Measurements from ENCODE around the gene PYM1.

Gene PYM1

DNA sequence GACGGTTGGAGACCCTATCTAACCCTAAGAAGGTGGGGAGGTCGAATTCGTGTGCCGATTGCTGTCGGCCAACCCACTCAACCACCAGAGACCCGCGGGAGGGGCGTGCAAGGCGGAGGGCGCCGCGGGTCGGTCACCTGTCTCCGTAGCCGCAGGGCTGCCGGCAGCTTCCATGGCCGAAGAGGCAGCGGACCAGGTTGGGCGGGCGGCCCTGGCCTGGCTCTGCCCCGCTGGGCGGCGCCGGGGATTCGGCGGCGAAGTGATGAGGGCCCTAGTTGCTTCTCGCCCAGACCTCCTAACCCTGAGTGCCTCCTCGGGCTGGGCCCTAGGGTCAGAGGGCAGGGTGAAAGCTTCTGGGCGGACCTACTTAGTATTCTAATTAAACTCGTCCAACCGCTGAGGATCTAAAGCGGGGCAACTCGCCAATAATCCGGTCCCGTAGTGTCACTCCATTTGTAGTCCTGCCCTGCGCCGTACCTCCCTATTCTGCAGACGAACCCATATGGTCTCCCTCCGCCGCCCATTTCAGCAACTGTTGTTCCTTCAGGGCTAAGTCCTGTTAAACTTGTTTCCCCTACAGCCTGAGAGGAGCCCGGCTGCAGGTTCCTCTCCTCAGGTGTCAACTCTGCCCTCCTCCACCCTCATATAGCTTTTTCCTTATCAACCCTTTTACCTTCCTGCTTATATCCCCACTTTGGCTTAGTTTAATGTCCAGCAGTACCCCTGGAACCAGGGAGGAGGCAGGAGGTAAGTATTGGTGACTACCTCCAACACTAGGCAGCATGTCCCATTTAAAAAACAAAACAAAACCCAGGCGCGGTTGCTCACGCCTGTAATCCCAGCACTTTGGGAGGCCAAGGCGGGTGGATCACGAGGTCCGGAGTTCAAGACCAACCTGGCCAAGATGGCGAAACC lies at the start of gene PYM1:
Gene PYM1, minus strand, starts transcription at position 307 of the 915 bp plus-strand sequence. Its CDS starts 133 bp downstream, at position 174.
- DNase-seq = peak; percentile 54

DNA sequence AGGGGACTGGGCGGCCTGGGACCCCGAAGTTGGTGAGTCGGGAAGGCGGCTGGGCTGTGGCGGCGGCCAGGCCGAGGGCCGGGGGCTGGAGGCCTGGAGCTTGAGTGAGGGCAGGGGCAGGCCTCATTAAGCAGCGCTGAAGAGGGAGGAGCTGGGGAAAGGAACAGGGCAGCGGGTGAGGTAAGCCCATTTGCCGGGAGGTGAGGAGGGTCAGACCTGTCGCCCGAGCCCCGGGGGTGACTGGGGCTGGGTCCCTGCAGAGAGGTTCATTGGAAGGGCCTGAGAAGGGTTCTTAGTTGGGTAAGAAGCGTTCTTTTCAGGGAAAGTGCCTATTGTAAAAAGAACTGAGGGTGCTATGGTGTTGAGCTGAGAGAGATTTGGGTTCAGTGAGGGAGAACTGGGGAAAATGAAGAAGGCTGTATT lies 46.6 kb upstream of the PYM1 start:
- peak; percentile 13 for DNase-seq

- peak; percentile 93 for DNase-seq
These were observed 46.1 kb upstream of the PYM1 start, which contains the start of gene RAB5B for GRCh38 chr12:55973599-55974307. Gene RAB5B, plus strand, starts transcription at chr12:55974078. Its CDS starts 12,883 bp downstream, at chr12:55986961.

DNA sequence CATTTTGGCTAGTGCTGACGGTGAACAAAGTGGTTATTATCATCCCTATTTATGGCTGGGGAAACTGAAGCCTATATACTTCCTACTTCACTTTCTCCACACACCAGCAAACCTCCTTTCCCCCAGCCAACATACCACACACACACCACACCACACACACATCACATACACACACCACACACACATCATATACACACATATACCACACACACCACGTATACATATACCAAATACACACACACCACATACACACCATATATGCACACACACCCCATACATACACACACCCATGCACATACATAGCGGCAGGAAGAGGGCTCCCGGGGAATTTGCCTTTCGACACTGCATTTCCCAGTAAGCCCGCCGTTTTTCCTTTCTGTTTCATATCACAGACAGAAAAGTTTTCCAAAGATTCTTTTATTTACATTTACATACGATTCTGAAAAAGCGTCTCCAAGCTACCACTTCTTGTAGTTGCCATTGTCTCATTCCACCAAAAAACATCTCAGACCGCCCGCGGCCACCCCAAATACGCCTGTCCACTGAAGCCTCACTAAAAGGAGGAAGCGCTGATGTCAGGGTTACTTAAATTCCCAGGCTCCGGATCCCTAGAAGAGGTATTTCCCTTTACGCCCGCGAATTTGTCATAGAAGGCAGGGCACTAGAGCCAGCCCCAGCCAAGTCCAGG lies 45.4 kb upstream of the PYM1 start:
- no peak for DNase-seq

DNA sequence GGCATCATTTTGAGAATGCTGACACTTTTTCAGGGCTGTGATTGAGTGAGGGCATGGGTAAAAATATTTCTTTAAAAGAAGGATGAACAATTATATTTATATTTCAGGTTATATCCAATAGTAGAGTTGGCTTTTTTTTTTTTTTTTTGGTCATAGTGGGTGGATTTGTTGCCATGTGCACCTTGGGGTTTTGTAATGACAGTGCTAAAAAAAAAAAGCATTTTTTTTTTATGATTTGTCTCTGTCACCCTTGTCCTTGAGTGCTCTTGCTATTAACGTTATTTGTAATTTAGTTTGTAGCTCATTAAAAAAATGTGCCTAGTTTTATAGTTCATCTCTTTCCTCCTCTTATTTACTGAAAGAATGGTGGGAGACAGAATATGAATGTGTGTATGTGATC lies 44.8 kb upstream of the PYM1 start:
- no peak for DNase-seq

DNA sequence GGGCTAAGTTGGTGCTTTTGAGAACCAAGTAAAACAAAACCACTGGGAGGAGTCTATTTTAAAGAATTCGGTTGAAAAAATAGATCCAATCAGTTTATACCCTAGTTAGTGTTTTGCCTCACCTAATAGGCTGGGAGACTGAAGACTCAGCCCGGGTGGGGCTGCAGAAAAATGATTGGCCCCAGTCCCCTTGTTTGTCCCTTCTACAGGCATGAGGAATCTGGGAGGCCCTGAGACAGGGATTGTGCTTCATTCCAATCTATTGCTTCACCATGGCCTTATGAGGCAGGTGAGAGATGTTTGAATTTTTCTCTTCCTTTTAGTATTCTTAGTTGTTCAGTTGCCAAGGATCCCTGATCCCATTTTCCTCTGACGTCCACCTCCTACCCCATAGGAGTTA lies 44.3 kb upstream of the PYM1 start:
- DNase-seq = no peak

DNA sequence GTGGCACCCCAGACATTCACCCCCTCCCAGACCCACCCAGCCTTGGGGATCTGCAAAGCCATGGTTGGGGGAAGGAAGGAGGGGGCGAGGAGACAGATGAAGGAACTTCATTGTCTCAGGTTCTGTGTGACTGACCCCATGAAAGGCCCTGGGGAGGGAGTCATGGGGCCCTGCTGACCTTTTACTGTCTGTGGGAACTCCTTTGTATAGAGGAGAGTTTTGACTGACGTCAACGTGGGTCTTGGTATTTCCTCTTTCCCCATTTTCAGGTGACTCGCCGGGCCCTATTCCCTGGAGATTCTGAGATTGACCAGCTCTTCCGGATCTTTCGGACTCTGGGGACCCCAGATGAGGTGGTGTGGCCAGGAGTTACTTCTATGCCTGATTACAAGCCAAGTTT lies 43.1 kb upstream of the PYM1 start:
- no peak for DNase-seq

GRCh38 chr12:55969356-55969755 lies 41.7 kb upstream of the PYM1 start:
- no peak for DNase-seq

GRCh38 chr12:55966408-55967281 lies 39.0 kb upstream of the PYM1 start, which contains the start of gene CDK2:
Gene CDK2, plus strand, starts transcription at chr12:55966830. Its CDS starts 179 bp downstream, at chr12:55967009.
- DNase-seq = peak; percentile 93

- DNase-seq = no peak
These were observed 38.3 kb upstream of the PYM1 start, which contains the start of gene PMEL for GRCh38 chr12:55965941-55966407. Gene PMEL, minus strand, starts transcription at chr12:55966042. Its CDS starts 31 bp downstream, at chr12:55966011.

DNA sequence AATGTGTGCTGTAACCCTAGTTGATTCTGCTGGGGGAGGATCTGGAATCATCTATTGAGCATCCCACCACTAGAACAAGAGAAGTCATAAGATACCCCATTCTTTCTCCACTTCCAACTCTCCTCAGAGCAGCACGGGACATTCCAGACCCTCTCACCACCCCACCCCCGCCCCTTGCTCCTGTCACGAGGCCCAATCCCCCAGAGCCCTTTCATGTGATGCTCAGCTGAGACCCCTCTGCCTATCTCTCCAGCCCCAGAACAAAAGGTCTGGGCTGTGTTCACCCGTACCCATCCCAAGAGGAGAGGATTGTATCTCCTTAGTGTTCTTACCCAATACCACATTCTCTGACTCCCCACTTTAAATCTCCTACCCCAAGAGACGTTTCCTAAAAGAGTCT lies 37.5 kb upstream of the PYM1 start:
- no peak for DNase-seq

DNA sequence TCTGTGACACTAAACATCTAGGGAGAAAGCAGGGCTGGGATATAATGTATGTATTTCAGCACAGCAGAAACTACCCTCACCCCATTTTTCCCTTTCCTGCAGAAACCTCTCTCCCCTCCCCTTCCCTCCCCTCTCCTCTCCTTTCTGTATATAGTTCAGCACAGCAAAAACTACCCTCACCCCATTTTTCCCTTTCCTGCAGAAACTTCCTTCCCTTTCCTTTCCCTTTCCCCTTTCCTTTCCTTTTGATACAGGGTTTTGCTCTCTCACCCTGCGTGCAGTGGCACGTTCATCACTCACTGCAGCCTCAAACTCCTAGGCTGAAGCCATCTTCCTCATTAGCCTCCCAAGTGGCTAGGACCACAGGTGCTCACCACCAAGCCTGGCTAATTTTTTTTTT lies 36.1 kb upstream of the PYM1 start:
- DNase-seq = no peak

DNA sequence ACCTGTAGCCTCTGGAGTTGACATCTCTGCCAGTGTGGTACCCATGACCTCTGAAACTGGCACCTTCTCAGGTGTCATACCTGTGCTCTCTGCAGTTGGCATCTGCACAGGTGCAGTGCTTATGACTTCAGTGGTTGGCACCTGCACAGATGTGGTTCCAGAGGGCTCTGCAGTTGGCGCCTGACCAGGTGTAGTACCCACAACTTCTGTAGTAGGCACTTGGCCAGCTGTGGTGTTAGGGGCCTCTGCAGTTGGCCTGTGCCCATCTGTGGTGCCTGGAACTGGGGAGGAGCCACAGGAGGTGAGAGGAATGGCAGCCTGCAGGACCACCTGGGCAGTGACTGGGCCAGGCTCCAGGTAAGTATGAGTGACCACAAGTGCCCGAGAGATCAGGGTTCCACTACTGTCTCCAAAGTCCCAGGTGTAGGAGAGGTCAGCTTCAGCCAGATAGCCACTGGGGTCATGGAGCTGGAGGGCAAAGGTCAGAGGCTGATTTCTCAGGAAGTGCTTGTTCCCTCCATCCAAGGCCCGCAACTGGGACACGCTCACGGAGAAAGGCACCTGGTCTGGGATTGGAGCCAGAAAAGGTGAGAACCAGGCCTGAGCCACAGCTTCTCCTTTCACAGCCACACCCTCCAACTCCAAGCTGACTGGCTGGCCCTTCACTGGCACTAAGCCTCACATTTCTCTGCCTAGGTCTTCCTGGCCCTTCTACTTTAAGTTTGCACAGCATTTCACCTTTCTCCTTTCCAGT lies 29.6 kb upstream of the PYM1 start:
- DNase-seq = no peak

- DNase-seq = no peak
These were observed 28.3 kb upstream of the PYM1 start for GRCh38 chr12:55955800-55956508.

DNA sequence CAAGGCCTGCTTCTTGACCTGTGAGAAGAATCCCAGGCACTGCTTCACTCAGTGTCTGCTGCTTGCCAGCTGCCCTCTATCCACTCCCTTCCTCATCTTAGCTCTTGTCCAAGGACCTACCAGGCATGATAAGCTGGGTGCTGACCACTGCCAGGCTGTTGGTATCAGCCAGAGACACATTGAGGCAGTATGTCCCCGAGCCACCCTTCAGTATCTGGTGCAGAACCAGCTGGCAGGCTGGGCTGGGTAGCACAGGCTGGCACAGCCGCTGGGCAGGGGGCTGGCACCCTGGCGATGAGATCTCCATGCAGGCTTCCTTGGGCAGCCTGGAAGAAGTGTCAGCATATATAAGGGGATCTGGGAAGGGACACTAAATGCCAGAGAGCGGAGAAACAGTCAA lies 27.6 kb upstream of the PYM1 start:
- no peak for DNase-seq

DNA sequence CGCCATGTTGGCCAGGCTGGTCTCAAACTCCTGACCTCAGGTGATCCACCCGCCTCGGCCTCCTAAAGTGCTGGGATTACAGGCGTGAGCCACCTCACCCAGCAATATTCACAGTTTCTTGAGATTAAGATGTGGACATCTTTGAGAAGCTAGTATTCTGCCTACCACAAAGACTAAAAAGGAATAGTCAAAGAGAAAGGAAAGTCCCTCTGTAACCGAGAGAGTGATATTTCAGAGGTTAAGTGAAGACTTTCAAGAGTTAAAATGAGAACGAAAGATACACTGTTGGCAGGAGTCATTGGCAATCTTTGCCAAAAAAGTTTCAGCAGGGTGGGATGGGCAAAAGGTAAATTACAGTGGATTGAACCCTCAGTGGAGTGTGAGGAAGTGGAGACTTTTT lies 18.9 kb upstream of the PYM1 start:
- DNase-seq = no peak

DNA sequence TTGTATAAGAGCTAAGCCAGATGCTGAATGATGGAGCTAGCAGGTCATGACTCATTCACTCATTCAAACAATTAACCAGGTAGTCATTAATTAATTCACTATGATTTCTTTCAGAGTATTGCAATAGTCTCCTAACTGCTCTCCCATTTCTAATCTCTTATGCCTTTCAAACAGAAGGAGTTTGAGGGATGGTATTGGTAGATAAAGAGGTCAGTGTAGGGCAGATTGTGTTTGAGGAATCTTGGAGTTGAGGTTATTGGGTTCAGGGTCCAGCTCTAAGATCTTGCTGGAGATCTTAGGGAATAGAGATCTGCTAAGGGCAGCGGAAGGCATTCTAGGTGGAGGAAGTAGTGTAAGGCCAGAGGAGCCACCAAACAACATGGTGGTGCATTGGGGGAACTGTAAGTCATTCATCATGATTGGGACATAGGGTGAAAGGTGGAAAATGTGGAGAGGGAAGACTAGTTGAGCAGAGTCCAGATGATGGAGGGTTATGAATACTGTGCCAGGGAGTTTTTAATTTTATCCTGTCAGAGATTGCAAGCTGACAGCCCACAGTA lies 15.0 kb upstream of the PYM1 start:
- no peak for DNase-seq

DNA sequence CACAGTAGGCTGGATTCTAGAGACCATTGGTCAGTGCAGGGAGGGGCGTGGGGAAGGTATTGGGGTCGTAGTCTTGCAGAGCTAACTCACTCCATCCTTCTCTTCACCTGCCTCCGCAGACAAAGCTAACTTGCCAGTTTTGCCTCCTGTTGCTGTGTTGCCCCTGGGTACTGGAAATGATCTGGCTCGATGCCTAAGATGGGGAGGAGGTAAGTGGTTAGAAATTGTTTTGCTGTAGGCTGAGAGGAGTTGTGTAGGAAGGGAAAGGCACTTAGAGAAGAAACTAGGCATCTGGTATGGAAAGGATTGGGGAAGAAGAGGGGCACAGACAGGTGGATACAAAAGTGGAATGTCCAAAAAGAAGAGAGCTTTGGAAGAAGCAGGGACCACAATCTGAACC lies 14.4 kb upstream of the PYM1 start:
- DNase-seq = no peak

GRCh38 chr12:55940065-55940732 lies 12.5 kb upstream of the PYM1 start:
- peak; percentile 74 for DNase-seq
